HG03025 (cell line): Measurements from ENCODE around the gene BMPR1B.

ENCODE experiments used
- ATAC-seq: cut with Tn5 transposase; IDR thresholded peaks from one replicate; pipeline ENCODE4 v1.9.1; 2021; ENCODE audit warnings: mild to moderate bottlenecking, moderate library complexity; ENCODE audit not compliant: unreplicated experiment, low FRiP score

The BMPR1B gene

DNA sequence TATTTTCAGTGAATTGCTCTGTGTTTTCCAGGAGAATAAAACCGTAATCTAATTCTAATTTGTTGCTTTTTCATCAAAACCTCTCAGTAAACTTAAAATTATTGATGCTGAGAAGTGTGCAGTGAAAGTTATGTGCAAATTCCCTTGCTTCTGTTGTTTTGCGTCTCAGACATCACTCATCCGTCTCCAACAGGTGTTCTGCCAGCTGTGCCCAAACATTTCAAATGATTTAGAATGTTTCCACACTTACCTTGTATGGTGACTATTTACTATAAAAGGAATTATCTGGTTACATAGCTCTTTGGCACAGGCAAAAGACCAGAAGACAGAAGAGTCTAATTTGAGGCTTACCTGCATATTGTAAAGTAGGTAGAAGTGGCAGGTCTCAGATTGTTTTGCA lies 184.0 kb downstream of the BMPR1B start:
- ATAC-seq, result no peak

DNA sequence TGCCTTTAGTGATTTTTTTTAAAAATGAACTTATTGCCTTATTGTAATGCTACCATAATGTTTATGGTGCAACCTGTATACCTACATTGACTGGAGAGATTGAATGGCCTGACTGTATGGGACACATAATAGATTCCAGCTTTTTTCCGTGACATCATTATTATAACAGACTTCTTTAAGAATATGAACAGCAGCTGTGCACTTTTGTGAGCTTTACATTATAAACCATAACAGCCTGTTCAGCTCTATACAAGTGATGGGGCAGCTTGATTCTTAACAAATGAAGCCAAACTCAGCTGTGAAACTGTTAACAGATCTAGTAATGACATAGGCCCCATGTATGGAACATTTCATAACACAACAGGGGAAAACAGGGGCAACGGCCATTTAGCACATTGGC lies 187.0 kb downstream of the BMPR1B start:
- no peak for ATAC-seq

GRCh38 chr4:94947681-94948108 lies 189.9 kb downstream of the BMPR1B start:
- ATAC-seq, result no peak

DNA sequence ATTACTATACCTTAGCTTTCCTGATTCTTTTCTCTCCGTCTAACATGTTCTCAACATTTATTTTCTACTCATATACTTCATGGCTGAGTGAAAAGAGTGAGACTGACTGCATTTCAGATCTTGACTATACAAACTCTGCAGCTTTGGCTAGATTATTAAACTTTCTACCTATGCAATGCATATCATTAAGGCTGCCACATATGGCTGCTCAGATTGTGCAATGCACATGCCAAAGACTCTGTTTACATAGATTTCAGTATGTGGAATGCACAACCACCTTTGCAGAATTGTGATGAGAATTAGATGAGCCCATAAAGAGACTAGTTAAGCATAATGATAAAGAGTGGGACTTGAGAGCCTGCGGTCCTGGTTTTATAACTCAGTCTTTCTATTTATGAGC lies 196.5 kb downstream of the BMPR1B start:
- ATAC-seq, result no peak

DNA sequence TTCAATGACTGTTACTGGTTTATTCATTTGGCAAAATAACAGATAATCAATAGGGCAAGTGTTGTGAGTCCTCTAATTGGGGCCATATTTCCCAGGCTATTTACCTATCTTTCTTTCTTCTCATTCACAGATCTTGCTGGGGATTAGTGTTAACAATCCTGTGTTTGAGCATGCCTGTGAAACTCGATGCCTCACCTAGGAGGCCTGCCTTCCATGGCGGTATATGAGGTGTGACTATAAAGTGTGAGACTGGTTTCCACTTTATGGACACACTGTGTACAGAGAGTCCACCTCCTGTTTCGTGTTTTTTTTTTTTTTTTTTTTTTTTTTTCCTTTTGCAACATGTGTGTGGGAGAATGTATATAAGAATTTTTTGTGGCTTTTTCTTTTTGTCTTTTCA lies 199.3 kb downstream of the BMPR1B start:
- no peak for ATAC-seq

- no peak for ATAC-seq
Measured at GRCh38 chr4:94959307-94959706, 201.6 kb downstream of the BMPR1B start.

DNA sequence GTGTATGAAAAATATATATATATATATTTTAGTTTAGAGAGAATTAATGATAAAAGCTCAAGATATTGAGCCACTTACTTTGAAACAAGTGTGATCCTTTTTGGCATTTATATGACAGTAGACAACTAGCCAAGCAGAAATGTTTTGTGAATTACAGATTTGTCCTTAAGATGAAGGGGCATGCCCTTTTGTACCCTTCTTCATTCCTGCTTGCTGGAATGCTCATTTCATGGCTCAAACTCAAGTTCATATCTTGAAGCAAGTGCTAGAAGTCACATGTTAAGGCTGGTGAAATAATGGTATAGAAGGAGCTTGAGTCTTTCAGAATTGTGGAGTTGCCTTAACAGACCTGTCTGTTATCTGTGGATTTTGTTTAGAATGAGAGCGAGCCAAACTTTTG lies 203.0 kb downstream of the BMPR1B start:
- ATAC-seq, result no peak

GRCh38 chr4:94961420-94961819 lies 203.7 kb downstream of the BMPR1B start:
- ATAC-seq, result no peak

DNA sequence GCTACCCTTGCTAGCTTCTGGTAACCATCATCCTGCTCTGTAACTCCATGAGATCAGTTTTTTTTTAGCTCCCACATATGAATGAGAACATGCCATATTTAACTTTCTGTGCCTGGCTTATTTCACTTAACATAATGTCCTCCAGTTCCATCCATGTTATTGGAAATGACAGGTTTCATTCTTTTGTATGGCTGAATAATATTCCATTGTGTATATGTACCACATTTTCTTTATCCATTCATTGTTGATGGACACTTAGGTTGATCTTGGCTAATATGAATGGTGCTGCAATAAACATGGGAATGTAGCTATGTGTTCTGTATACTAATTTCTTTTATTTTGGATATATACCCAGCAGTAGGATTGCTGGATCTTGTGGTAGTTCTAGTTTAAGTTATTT lies 204.7 kb downstream of the BMPR1B start:
- ATAC-seq, result no peak

GRCh38 chr4:94965852-94966251 lies 208.1 kb downstream of the BMPR1B start:
- ATAC-seq, result no peak

GRCh38 chr4:94968493-94968892 lies 210.7 kb downstream of the BMPR1B start:
- ATAC-seq, result no peak

DNA sequence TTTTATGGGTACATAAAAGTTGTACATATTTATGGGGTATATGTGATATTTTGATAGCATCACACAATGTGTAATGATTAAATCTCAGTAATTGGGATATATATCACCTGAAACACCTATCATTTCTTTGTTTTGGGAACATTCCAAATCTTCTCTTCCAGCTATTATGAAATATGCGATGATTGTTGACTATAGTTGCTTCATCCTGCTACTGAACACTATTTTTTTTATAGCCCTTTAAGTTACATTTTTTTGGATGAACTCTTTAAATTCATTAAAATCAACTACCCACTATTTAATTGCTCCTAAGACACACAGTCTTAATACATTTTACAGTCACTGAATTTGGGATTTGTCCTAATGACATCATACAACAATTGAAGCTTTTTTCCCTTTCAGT lies 212.9 kb downstream of the BMPR1B start:
- no peak for ATAC-seq

GRCh38 chr4:94974773-94975172 lies 217.0 kb downstream of the BMPR1B start:
- ATAC-seq, result no peak

GRCh38 chr4:94976371-94977011 lies 218.7 kb downstream of the BMPR1B start:
- ATAC-seq, result no peak

- no peak for ATAC-seq
Measured at GRCh38 chr4:94978904-94979303, 221.1 kb downstream of the BMPR1B start.

- no peak for ATAC-seq
Measured at GRCh38 chr4:94979621-94980020, 221.9 kb downstream of the BMPR1B start.

GRCh38 chr4:94995684-94996394 lies 238.1 kb downstream of the BMPR1B start:
- no peak for ATAC-seq

DNA sequence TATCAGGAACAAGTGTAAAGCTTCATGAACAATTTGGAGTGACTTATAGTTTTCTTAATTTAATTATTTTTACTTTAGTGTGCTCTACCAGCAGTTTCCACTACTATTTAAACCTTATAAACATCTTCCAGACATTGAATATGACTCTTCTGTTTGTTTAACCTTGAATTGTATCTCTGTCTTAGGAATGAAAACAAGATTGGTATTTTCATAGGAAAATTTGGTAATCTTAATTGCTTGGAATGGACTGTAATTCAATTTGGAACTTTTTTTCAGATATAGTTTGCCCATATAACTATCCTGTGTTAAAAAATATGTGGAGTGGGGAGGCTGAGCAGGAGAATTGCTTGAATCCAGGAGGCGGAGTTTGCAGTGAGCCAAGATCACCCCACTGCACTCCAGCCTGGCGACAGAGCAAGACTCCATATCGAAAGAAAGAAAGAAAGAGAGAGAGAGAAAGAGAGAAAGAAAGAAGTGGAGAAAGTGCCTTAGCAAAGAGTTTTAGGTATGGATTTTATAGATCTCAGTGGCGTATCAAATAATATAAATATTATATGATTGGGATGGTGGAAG lies 242.4 kb downstream of the BMPR1B start:
- no peak for ATAC-seq

GRCh38 chr4:95004912-95005311 lies 247.2 kb downstream of the BMPR1B start:
- no peak for ATAC-seq

DNA sequence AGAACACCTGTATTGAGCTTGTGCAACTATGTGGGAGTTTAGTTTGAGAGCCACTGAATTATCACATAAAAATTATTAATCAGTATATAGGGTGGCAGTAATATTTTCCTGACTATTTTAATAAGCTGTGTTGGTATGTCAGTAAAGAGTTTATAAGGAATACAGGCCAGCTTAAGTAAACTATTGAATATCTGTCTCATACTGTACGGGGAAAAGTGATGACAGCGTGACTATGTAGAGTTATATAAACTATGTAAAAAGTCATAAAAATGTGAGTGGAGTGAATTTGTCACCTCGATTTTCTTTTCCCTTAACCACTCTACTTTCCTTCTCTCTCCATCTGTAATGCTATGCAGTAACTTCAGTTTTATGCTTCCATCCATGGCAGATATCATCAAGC lies 250.2 kb downstream of the BMPR1B start:
- ATAC-seq, result no peak

GRCh38 chr4:95013236-95013635 lies 255.5 kb downstream of the BMPR1B start:
- ATAC-seq, result no peak

- ATAC-seq, result no peak
Measured at GRCh38 chr4:95014068-95014467, 256.3 kb downstream of the BMPR1B start.
